BLaER1 (cell line): ENCODE results near the gene TMEM33.

Source experiments
- H3K27ac ChIP-seq: shearing (Covaris generic); formaldehyde crosslinking; 2 replicates; pipeline ENCODE4 v1.8.1; 2022
- H3K27me3 ChIP-seq: shearing (Covaris generic); formaldehyde crosslinking; 2 replicates; pipeline ENCODE4 v1.8.1; 2022
- H3K36me3 ChIP-seq: shearing (Covaris generic); formaldehyde crosslinking; 2 replicates; pipeline ENCODE4 v1.8.1; 2022
- H3K4me1 ChIP-seq: shearing (Covaris generic); formaldehyde crosslinking; 2 replicates; pipeline ENCODE4 v1.8.1; 2022
- H3K4me2 ChIP-seq: shearing (Covaris generic); formaldehyde crosslinking; 2 replicates; pipeline ENCODE4 v1.8.1; 2022
- H3K4me3 ChIP-seq: shearing (Covaris generic); formaldehyde crosslinking; 2 replicates; pipeline ENCODE4 v1.8.1; 2022
- H3K9ac ChIP-seq: shearing (Covaris generic); formaldehyde crosslinking; 2 replicates; pipeline ENCODE4 v1.8.1; 2022
- H3K9me3 ChIP-seq: shearing (Covaris generic); formaldehyde crosslinking; 2 replicates; pipeline ENCODE4 v1.8.1; 2022
- H4K20me1 ChIP-seq: shearing (Covaris generic); formaldehyde crosslinking; 2 replicates; pipeline ENCODE4 v1.8.1; 2022
- Cebpa-rat ChIP-seq: shearing (Covaris generic); IDR thresholded peaks from 2 replicates; pipeline ENCODE4 v1.8.1; 2022

TMEM33 gene

DNA sequence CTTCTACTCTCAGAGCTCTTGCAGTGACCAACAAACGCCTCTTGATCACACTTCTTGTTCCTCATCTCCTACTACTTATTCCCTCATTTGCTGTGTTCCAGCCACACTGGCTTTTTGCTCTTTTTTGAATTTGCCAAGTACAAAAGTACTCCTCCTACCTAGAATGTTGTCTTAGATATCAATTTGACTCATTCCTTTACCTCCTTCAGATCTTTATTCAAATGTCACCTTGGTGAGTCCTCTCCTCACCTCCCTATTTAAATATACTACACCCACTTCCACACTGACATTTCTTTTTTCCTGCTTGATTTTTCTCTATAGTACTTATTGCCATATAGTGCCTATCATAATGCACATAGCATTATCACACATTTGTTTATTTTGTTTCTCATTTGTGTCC is 40.1 kb downstream of the TMEM33 start:
- no peak overlapping the region for H3K27ac ChIP-seq
- H3K4me3 ChIP-seq: no peak overlapping the region
- H4K20me1 ChIP-seq: no peaks in the 10 kb centered on the region
- H3K36me3 ChIP-seq: no peaks in the 10 kb centered on the region
- H3K9ac ChIP-seq: no peak overlapping the region
- H3K9me3 ChIP-seq: no peaks in the 10 kb centered on the region
- no peak for TF ChIP-seq Cebpa-rat
- H3K4me1 ChIP-seq: no peaks in the 10 kb centered on the region
- no peak overlapping the region for H3K4me2 ChIP-seq
- no peaks in the 10 kb centered on the region for H3K27me3 ChIP-seq

DNA sequence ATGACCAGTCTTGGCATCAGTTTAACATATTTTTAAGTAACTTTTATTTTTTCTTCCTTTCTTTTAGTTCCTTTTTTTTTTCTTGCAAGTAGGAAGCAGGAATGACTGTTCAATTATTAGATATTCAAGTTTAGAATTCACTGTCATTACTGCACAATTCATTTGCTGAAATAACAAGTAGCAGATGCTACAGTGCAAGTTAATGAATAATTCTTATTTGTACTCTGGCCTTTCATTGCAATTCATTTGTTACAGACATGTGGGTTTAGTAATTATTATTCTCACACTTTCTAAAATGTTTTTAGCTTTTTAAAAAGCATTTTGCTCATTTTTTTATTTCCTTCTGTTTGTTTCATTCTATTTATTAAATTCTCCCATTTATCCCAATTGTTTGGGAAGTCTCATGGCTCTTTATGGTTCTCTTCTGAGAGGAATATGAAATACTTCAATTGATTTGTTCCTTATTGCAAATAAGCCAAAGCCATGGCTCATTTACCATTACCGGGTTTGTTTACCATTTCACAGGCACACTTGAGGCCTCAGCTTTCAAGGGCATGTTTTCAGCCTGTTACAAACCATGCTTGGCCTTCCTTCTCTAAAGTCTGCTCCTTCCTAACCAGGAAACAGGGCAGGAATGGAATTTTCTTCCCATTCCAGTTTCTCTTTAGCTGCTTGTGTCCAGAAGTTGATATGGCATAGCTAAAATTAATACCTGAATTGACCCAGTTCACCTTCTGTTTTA is 41.7 kb downstream of the TMEM33 start:
- Histone ChIP-seq H3K36me3 (no peaks in the 10 kb centered on the region), H3K27ac (no peak overlapping the region), H4K20me1 (no peaks in the 10 kb centered on the region), H3K9me3 (no peaks in the 10 kb centered on the region), H3K27me3 (no peaks in the 10 kb centered on the region), H3K4me3 (no peak overlapping the region), H3K4me1 (no peaks in the 10 kb centered on the region), H3K9ac (no peak overlapping the region), H3K4me2 (no peak overlapping the region)
- no peak for TF ChIP-seq Cebpa-rat

DNA sequence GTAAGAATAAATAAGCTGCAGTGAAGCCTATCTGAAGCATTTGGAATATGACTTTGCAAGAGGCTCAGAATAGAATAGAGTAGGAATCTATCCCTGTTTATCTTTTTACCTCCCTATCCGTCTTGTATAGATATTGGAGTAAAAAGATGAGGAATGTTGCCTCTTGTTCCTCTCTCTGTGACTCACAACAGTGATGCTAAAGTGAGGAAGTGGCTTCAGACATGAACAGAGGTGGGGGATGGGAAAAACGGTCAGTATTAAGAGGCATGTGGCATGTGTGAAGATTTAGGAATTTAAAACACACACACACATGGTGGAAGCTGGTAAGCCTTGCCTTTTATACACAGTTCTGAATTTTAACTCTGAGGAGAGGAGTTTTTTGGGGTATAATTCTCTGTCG is 42.5 kb downstream of the TMEM33 start:
- Histone ChIP-seq H3K9ac (no peak overlapping the region), H3K4me3 (no peak overlapping the region), H3K9me3 (no peaks in the 10 kb centered on the region), H3K36me3 (no peaks in the 10 kb centered on the region), H4K20me1 (no peaks in the 10 kb centered on the region), H3K27me3 (no peaks in the 10 kb centered on the region), H3K4me1 (no peaks in the 10 kb centered on the region), H3K4me2 (no peak overlapping the region), H3K27ac (no peak overlapping the region)
- TF ChIP-seq Cebpa-rat: no peak

DNA sequence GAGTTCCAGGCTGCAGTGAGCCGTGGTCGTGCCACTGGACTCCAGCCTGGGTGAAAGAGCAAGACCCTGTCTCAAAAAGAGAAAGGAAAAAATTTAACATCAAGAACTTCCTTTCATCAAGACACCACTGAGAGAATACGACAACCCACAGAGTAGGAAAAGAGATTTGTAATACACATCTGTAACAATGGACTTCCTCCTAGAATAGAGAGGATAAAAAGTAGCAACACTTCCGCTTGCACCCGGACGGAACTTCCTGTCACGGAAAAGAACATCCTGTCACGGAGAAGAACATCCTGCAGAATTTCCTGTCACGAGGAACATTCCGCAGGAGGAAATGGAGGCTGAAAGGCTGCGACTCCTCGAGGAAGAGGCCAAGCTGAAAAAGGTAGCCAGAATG is 46.2 kb downstream of the TMEM33 start, which contains the start of gene DCAF4L1:
TSS of gene DCAF4L1 (plus strand) at position 301 of the 400 bp plus-strand sequence. CDS start at position 338, 37 bp downstream.
- Histone ChIP-seq H4K20me1 (no peaks in the 10 kb centered on the region), H3K36me3 (no peaks in the 10 kb centered on the region), H3K4me3 (no peak within 1 kb of the TSS), H3K27ac (no peak within 1 kb of the TSS), H3K4me1 (no peaks in the 10 kb centered on the region), H3K27me3 (no peaks in the 10 kb centered on the region), H3K9ac (no peak within 1 kb of the TSS), H3K4me2 (no peak within 1 kb of the TSS), H3K9me3 (no peaks in the 10 kb centered on the region)
- TF ChIP-seq Cebpa-rat: no peak

DNA sequence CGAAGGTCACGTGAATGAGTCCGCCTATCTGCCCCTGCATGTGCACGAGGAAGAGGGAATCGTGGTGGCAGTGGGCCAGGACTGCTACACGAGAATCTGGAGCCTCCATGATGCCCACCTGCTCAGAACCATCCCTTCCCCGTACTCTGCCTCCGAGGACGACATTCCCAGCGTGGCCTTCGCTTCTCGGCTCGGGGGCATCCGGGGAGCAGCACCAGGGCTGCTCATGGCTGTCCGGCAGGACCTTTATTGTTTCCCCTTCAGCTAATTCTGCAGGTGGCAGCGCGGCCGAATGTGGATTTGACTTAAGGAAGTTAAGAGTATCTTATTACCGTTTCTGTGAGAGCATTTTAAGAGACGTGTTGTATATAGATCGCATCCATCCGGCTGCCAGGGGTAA is 47.5 kb downstream of the TMEM33 start:
- no peak for TF ChIP-seq Cebpa-rat
- no peaks in the 10 kb centered on the region for H3K36me3 ChIP-seq
- no peaks in the 10 kb centered on the region for H3K4me1 ChIP-seq
- no peaks in the 10 kb centered on the region for H3K27me3 ChIP-seq
- no peak overlapping the region for H3K4me2 ChIP-seq
- no peaks in the 10 kb centered on the region for H4K20me1 ChIP-seq
- H3K9me3 ChIP-seq: no peaks in the 10 kb centered on the region
- H3K27ac ChIP-seq: no peak overlapping the region
- no peak overlapping the region for H3K9ac ChIP-seq
- H3K4me3 ChIP-seq: no peak overlapping the region

DNA sequence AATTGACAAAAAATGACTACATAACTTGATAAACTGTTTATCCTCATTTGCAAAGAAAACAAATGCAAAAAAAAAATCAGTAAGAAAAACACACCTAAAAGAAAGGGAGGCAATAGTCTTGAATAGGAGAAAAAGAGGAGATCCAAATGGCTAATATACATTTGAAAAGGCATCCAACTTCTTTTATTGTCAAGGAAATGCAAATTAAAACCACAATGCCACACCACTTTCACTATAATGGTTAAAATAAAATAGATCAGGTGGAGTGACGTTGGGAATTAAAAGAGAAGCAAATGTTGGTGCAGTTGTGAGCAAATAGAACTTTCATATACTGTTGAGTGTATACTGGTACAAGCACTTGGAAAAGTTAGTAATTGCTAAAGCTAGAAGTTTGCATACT is 49.9 kb downstream of the TMEM33 start:
- no peak overlapping the region for H3K4me2 ChIP-seq

DNA sequence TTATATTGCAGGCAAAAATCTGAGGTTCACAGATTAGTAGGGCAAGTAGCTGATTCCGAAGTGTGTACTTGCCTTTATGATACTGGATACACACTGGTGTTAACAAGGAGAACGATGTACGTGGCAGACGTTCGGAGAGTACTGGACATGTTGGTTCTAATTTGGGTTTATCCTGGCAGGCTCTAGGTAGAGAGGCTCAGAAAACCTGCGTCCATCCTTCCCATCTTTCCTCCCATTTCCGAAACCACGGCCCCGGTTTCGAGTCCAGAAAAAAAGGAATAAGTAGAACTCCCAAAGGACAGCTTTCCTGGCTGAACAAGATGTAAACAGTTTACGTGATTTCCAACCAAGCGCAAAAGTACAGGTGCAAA is 54.8 kb downstream of the TMEM33 start:
- no peaks in the 10 kb centered on the region for H4K20me1 ChIP-seq
- H3K4me3 ChIP-seq: peak overlapping the region; percentile 91

More for the DNA sequence above, 49.9 kb downstream of the TMEM33 start:
- H4K20me1 ChIP-seq: no peaks in the 10 kb centered on the region
- H3K27ac ChIP-seq: no peak overlapping the region
- no peak overlapping the region for H3K9ac ChIP-seq
- H3K4me1 ChIP-seq: peaks cover 13% of the 10 kb centered on the region
- no peak overlapping the region for H3K4me3 ChIP-seq
- no peak for TF ChIP-seq Cebpa-rat
- H3K27me3 ChIP-seq: no peaks in the 10 kb centered on the region
- no peaks in the 10 kb centered on the region for H3K9me3 ChIP-seq
- no peaks in the 10 kb centered on the region for H3K36me3 ChIP-seq

DNA sequence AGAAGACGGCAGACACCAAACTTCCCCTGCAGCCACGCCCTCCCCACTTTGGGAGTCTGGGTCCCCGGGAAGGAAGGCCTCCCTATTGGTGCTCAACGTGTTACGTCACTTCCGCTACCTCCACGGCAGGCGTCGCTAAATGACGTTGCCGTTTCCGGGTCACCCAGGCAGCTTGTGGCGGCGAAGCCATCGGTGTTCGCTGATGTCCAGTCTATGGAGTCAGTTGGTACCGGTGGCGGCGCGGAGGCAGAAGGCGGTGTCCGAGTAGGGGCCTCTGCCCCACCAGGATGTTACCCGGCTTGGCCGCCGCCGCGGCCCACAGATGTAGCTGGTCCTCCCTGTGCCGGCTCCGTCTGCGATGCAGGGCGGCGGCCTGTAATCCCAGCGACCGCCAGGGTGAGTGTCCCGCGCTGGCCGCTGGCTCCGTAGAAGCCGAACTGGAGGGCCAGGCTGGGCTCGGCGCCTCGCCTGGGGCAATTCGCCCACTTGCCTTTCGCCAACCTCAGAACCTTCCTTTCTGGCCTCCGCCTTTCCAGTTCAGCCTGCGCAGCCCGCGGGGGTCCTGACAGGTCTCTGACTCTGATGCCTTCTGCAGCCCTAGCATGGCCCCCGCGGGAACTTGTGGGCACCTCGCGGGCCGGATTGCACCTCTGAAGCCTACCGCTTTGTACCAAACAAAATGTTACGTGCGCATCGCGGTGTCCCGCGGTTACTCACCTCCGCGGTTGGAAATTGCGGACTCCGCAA is 55.3 kb downstream of the TMEM33 start, which contains the start of gene SLC30A9:
TSS of gene SLC30A9 (plus strand) at position 166 of the 747 bp plus-strand sequence. CDS start at position 288, 122 bp downstream.
- Histone ChIP-seq H3K4me2 (peak within 1 kb of the TSS; percentile 91), H3K36me3 (no peaks in the 10 kb centered on the region), H3K27ac (peak within 1 kb of the TSS; percentile 83), H3K9me3 (no peaks in the 10 kb centered on the region), H3K27me3 (no peaks in the 10 kb centered on the region), H3K4me3 (peak within 1 kb of the TSS; percentile 91), H3K9ac (peak within 1 kb of the TSS; percentile 84), H3K4me1 (peaks cover 30% of the 10 kb centered on the region), H4K20me1 (no peaks in the 10 kb centered on the region)
- no peak for TF ChIP-seq Cebpa-rat

More for the DNA sequence above, 54.8 kb downstream of the TMEM33 start:
- Histone ChIP-seq H3K27ac (peak overlapping the region; percentile 83), H3K36me3 (no peaks in the 10 kb centered on the region), H3K27me3 (no peaks in the 10 kb centered on the region), H3K9me3 (no peaks in the 10 kb centered on the region), H3K9ac (peak overlapping the region; percentile 84), H3K4me1 (peaks cover 30% of the 10 kb centered on the region), H3K4me2 (peak overlapping the region; percentile 91)
- TF ChIP-seq Cebpa-rat: no peak

DNA sequence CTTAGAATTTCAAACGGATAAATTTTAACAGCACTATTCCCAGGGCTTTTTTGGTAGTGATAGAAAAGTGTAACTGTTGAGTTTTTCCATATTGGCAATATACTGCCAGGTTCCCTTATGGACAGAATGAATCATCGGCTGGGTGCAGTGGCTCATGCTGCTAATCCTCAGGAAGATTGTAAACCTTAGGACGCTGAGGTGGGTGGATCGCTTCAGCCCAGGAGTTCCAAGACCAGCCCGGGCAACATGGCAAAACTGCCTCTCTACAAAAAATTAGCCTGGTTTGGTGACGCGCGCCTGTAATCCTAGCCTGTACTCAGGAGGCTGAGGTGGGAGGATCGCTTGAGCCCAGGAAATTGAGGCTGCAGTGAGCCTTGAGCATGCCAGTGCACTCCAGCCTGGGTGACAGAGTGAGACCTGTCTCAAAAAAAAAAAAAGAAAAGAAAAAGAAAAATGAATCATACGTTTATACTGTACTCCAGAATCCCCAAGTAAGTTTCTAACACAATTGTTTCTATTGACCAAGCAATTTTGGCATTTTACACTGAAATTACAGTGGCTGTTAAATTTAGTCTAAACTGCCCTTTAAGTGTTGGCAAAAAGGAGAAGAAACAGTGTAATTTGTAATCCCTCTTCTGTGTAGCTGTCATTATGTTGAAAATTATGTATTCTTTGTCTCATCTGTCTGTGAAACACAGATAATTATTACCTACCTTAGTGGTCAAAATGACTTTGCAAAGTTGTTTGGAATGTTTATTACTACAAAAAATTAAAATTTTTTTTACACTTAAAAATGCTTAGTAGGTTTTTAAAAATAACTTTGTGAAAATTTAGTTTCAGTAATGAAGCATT is 56.9 kb downstream of the TMEM33 start:
- H3K4me3 ChIP-seq: no peak overlapping the region
- peaks cover 36% of the 10 kb centered on the region for H3K4me1 ChIP-seq
- no peaks in the 10 kb centered on the region for H4K20me1 ChIP-seq
- TF ChIP-seq Cebpa-rat: no peak
- no peaks in the 10 kb centered on the region for H3K36me3 ChIP-seq
- no peaks in the 10 kb centered on the region for H3K27me3 ChIP-seq
- no peak overlapping the region for H3K27ac ChIP-seq
- H3K9ac ChIP-seq: no peak overlapping the region
- no peaks in the 10 kb centered on the region for H3K9me3 ChIP-seq
- H3K4me2 ChIP-seq: peak overlapping the region; percentile 91
